ENCODE results near the gene GID4. TPM values are rescaled to one million over a fixed set of nuclear protein-coding genes. Genes with fewer than 3 reads are reported as not detected.

Gene GID4
- total and polyA plus RNA-seq, 8 donors: 2.7 to 9.6 (median 5.6) TPM

GRCh38 chr17:18094409-18094807, 55.2 kb downstream of the GID4 start:
- Histone ChIP-seq H3K4me3 (no peak overlapping the region), H3K27ac (no peak overlapping the region), H3K9me3 (no peaks in the 10 kb centered on the region), H3K36me3 (peaks cover 0 to 12% (median 0%) of the 10 kb centered on the region in 3 donors), H3K27me3 (no peaks in the 10 kb centered on the region), H3K4me1 (no peaks in the 10 kb centered on the region)
- intact Hi-C loops (cut with DNase I): no loop called here
- WGBS, 2 donors: 93 to 97% methylated on average over 10 of the region's 10 CpGs
- no peak for FAIRE-seq
- ATAC-seq: no peak
- TF ChIP-seq CTCF (IDR thresholded peaks at IDR 0.05): no peak
- no peak for DNase-seq

DNA sequence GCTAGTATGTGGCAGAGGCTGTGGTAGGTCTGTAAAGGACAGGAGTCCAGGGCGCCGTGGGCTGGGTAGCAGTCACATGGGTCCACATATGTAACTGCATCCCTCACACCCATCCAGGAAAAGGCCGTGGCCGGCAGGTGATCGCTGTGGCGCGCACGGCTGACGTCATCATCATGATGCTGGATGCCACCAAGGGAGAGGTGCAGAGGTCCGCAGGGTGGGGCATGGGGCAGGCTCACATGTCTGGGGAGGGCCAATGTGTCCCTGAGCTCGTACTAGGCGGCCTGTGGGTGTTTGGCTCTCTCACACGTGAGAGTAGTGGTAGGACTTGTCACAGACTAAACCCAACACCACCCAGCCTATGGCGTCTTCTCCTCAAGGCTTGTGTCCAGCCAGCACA, 60.3 kb downstream of the GID4 start:
- TF ChIP-seq CTCF (IDR thresholded peaks at IDR 0.05): no peak
- peaks cover 0 to 14% (median 0%) of the 10 kb centered on the region in 3 donors for H3K36me3 ChIP-seq

DNA sequence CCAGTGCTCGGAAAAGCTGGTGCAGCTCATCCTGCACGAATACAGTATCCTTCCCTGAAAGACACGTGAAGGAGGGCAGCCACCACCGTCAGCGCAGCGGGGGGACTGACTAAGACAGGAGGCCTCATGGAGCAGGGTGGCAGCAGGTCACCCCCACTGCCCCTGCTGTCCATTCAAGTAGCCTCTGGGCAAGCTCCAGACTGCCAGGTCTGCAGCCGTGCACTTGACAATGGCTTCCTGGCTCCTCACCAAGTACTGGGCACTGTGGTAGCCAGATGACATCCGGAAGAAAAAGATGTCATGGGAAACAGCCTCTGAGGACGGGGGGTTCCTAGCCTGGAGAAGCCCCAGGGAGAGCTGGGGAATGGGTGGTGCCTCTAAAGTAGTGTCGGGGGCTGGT, 61.4 kb downstream of the GID4 start:
- DNase-seq: peak in 1 of 6 donors; percentile 43
- WGBS, 2 donors: 83 to 88% methylated on average over 10 of the region's 10 CpGs
- no peak for FAIRE-seq
- no peak for ATAC-seq
- no peak for TF ChIP-seq CTCF (IDR thresholded peaks at IDR 0.05)
- H3K27ac ChIP-seq: no peak overlapping the region
- intact Hi-C loops (cut with DNase I): no loop called here
- no peaks in the 10 kb centered on the region for H3K4me1 ChIP-seq
- peaks cover 0 to 12% (median 0%) of the 10 kb centered on the region in 3 donors for H3K36me3 ChIP-seq
- no peak overlapping the region for H3K4me3 ChIP-seq
- no peaks in the 10 kb centered on the region for H3K27me3 ChIP-seq
- no peaks in the 10 kb centered on the region for H3K9me3 ChIP-seq

More for the DNA sequence above, 60.3 kb downstream of the GID4 start:
- no peaks in the 10 kb centered on the region for H3K4me1 ChIP-seq
- peak in 1 of 6 donors; percentile 65 for DNase-seq
- ATAC-seq: no peak
- H3K9me3 ChIP-seq: no peaks in the 10 kb centered on the region
- FAIRE-seq: no peak
- H3K27me3 ChIP-seq: no peaks in the 10 kb centered on the region
- 92 to 96% methylated on average over 14 of the region's 14 CpGs for WGBS, 2 donors
- no peak overlapping the region for H3K27ac ChIP-seq
- H3K4me3 ChIP-seq: no peak overlapping the region
- intact Hi-C loops (cut with DNase I): no loop called here

DNA sequence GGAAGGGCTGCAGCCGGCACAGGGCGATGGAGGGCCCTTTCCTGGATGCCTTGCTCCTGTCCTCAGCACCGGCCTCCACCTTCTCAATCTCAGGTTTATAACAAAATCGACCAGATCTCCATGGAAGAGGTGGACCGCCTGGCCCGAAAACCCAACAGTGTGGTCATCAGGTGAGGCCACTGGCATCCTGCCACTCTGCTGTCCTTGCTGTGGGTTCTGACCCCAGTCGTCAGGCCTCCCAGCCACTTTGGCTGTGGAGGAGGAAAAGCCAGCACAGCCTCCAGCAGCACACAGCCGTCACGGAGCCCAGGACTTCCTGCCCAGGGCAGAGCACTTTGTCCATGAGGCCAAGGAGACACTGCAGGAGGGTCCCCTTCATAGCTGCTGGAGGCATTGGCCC, 62.6 kb downstream of the GID4 start:
- Histone ChIP-seq H3K4me1 (no peaks in the 10 kb centered on the region), H3K27ac (no peak overlapping the region), H3K27me3 (no peaks in the 10 kb centered on the region), H3K9me3 (no peaks in the 10 kb centered on the region), H3K36me3 (peaks cover 0 to 12% (median 0%) of the 10 kb centered on the region in 3 donors), H3K4me3 (no peak overlapping the region)
- TF ChIP-seq CTCF (IDR thresholded peaks at IDR 0.05): no peak
- DNase-seq: peak in 1 of 6 donors; percentile 56
- intact Hi-C loops (cut with DNase I): no loop called here
- 85 to 87% methylated on average over 9 of the region's 9 CpGs for WGBS, 2 donors
- no peak for ATAC-seq
- no peak for FAIRE-seq

- WGBS, 2 donors: 81 to 89% methylated on average over 3 of the region's 3 CpGs
- Histone ChIP-seq H3K4me3 (no peak overlapping the region), H3K4me1 (no peaks in the 10 kb centered on the region), H3K27ac (no peak overlapping the region), H3K27me3 (no peaks in the 10 kb centered on the region), H3K36me3 (peaks cover 0 to 20% (median 0%) of the 10 kb centered on the region in 3 donors), H3K9me3 (no peaks in the 10 kb centered on the region)
- intact Hi-C loops (cut with DNase I): no loop called here
- DNase-seq (no peak), FAIRE-seq (no peak), ATAC-seq (no peak)
- TF ChIP-seq CTCF (IDR thresholded peaks at IDR 0.05): no peak
These were observed 63.4 kb downstream of the GID4 start for GRCh38 chr17:18102640-18103039.
